SU-DHL-6 (cell line): ENCODE measurements around the gene RTF2.

ENCODE experiments used
- H2AFZ ChIP-seq: fragments of 200-600 bp; sonication (generic); 2 replicates; pipeline ENCODE4 v1.6.1; 2014; ENCODE audit warnings: low read depth, mild to moderate bottlenecking, moderate library complexity, mixed read lengths, antibody characterized with exemption, low read length; ENCODE audit not compliant: severe bottlenecking
- H3F3A ChIP-seq: fragments of 200-600 bp; shearing (Covaris generic); 2 replicates; pipeline ENCODE4 v1.6.0; 2016; ENCODE audit warnings: antibody characterized with exemption, mild to moderate bottlenecking; ENCODE audit not compliant: insufficient read depth
- H3K27ac ChIP-seq: fragments of 200-600 bp; sonication (generic); 2 replicates; pipeline ENCODE4 v1.5.1; 2016; ENCODE audit warnings: low read depth, mild to moderate bottlenecking, low read length, moderate library complexity, mixed read lengths
- H3K27me3 ChIP-seq: fragments of 200-600 bp; sonication (generic), shearing (Covaris generic); 2 replicates; pipeline ENCODE4 v1.6.0; 2014; ENCODE audit warnings: mild to moderate bottlenecking, low read length
- H3K36me3 ChIP-seq: fragments of 200-600 bp; sonication (generic); 2 replicates; pipeline ENCODE4 v1.6.1; 2014; ENCODE audit warnings: mild to moderate bottlenecking, low read length, mixed read lengths
- H3K4me2 ChIP-seq: fragments of 300-600, 200-600 bp; shearing (Covaris generic), sonication (generic); 2 replicates; pipeline ENCODE4 v1.6.0; 2014; ENCODE audit warnings: low read length, low read depth, mild to moderate bottlenecking; ENCODE audit not compliant: poor library complexity, severe bottlenecking
- H3K4me3 ChIP-seq: fragments of 200-600 bp; sonication (generic); 2 replicates; pipeline ENCODE4 v1.5.1; 2014; ENCODE audit warnings: antibody characterized with exemption, low read length, mild to moderate bottlenecking, mixed read lengths; ENCODE audit not compliant: insufficient read depth, poor library complexity, severe bottlenecking
- H3K79me2 ChIP-seq: fragments of 200-600 bp; sonication (generic); 2 replicates; pipeline ENCODE4 v1.6.1; 2014; ENCODE audit warnings: mild to moderate bottlenecking, low read length, moderate library complexity; ENCODE audit not compliant: insufficient read depth
- H3K9ac ChIP-seq: fragments of 200-600 bp; sonication (generic); 2 replicates; pipeline ENCODE4 v1.7.0; 2014; ENCODE audit warnings: mild to moderate bottlenecking, low read length
- H3K9me2 ChIP-seq: fragments of 200-600 bp; sonication (generic); replicated peaks from 2 replicates; pipeline ENCODE4 v1.6.1; 2014; ENCODE audit warnings: low read length; ENCODE audit not compliant: insufficient read depth
- H3K9me3 ChIP-seq: fragments of 200-600 bp; sonication (generic); 2 replicates; pipeline ENCODE4 v1.6.1; 2014; ENCODE audit warnings: low read length, mixed read lengths; ENCODE audit not compliant: insufficient read depth
- H4K20me1 ChIP-seq: fragments of 200-600 bp; sonication (generic); 2 replicates; pipeline ENCODE4 v1.6.1; 2014; ENCODE audit warnings: low read depth, mild to moderate bottlenecking, antibody characterized with exemption, low read length, moderate library complexity, mixed read lengths
- EZH2phosphoT487 ChIP-seq: fragments of 200-600 bp; sonication (generic), shearing (Covaris generic); conservative IDR thresholded peaks from 2 replicates; pipeline ENCODE4 v1.6.1; 2018; ENCODE audit warnings: mild to moderate bottlenecking, antibody characterized with exemption, low read length, moderate library complexity, mixed read lengths
- TF ChIP-seq, protein P1 (sequence below): fragments of 200-600 bp; sonication (generic); IDR thresholded peaks from one replicate; pipeline ENCODE4 v1.5.1; 2017; ENCODE audit warnings: antibody characterized with exemption, mild to moderate bottlenecking, low read length, moderate library complexity; ENCODE audit not compliant: insufficient read depth, poor library complexity, severe bottlenecking

The RTF2 gene

DNA sequence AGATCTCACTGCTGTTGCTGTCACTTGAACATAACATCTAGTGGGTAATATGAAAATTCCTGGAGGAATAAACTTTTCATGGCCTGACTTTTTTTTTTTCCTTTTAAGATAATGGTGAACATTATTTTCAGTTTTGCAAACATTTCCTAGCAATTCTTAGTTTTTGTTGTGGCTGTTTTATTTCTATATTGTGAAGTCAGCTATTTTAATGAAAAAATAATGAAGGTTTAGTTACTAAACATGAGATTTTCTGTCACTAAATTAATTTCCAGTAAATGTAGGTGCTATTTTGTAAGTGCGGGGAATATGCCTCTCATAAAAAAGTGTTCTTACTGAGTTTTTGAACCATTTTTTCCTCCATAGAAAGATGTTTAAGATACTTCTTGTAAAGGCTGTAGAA is 32.7 kb downstream of the RTF2 start:
- TF ChIP-seq, protein P1, sequence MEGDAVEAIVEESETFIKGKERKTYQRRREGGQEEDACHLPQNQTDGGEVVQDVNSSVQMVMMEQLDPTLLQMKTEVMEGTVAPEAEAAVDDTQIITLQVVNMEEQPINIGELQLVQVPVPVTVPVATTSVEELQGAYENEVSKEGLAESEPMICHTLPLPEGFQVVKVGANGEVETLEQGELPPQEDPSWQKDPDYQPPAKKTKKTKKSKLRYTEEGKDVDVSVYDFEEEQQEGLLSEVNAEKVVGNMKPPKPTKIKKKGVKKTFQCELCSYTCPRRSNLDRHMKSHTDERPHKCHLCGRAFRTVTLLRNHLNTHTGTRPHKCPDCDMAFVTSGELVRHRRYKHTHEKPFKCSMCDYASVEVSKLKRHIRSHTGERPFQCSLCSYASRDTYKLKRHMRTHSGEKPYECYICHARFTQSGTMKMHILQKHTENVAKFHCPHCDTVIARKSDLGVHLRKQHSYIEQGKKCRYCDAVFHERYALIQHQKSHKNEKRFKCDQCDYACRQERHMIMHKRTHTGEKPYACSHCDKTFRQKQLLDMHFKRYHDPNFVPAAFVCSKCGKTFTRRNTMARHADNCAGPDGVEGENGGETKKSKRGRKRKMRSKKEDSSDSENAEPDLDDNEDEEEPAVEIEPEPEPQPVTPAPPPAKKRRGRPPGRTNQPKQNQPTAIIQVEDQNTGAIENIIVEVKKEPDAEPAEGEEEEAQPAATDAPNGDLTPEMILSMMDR: no peak
- TF ChIP-seq EZH2phosphoT487: no peak
- no peak overlapping the region for H3K4me3 ChIP-seq
- no peak overlapping the region for H2AFZ ChIP-seq
- no peak overlapping the region for H3K27ac ChIP-seq
- no peaks in the 10 kb centered on the region for H3F3A ChIP-seq
- 0 out of 2 replicates have a peak, but pooled peaks cover 4% of the 10 kb centered on the region for H4K20me1 ChIP-seq
- no peaks in the 10 kb centered on the region for H3K9me3 ChIP-seq
- H3K27me3 ChIP-seq: no peaks in the 10 kb centered on the region
- H3K36me3 ChIP-seq: 0 out of 2 replicates have a peak, but pooled peaks cover 3% of the 10 kb centered on the region
- no peak overlapping the region for H3K9ac ChIP-seq
- H3K9me2 ChIP-seq: no peaks in the 10 kb centered on the region
- no peak overlapping the region for H3K4me2 ChIP-seq
- H3K79me2 ChIP-seq: no peaks in the 10 kb centered on the region; the same call in 1 of the 2 replicates

DNA sequence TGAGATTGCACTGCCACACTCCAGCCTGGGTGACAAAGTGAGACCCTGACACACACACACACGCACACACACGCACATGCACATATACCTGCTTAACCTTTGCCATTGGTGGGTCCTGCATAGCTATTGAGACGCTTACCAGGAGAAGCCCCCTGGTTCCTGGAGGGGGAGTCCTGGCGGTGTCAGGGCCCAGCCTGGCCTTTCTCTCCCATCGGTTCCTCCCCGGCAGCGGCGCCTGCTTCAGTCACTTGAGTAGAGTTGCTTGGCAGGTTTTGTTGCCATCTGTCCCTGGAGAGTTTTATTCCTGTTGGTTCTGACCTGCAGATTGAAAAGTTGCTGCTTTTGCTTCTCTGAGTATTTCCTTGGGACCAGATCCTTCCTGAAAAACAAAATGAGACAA is 35.5 kb downstream of the RTF2 start:
- TF ChIP-seq EZH2phosphoT487: no peak
- TF ChIP-seq, protein P1: no peak
- Histone ChIP-seq H3K79me2 (no peaks in the 10 kb centered on the region; the same call in 1 of the 2 replicates), H3K27ac (no peak overlapping the region), H3K36me3 (no peaks in the 10 kb centered on the region), H3K9ac (no peak overlapping the region), H3K4me2 (no peak overlapping the region), H2AFZ (no peak overlapping the region), H3K27me3 (no peaks in the 10 kb centered on the region), H3K9me3 (no peaks in the 10 kb centered on the region), H3K9me2 (no peaks in the 10 kb centered on the region), H4K20me1 (0 out of 2 replicates have a peak, but pooled peaks cover 4% of the 10 kb centered on the region), H3K4me3 (no peak overlapping the region), H3F3A (no peaks in the 10 kb centered on the region)

DNA sequence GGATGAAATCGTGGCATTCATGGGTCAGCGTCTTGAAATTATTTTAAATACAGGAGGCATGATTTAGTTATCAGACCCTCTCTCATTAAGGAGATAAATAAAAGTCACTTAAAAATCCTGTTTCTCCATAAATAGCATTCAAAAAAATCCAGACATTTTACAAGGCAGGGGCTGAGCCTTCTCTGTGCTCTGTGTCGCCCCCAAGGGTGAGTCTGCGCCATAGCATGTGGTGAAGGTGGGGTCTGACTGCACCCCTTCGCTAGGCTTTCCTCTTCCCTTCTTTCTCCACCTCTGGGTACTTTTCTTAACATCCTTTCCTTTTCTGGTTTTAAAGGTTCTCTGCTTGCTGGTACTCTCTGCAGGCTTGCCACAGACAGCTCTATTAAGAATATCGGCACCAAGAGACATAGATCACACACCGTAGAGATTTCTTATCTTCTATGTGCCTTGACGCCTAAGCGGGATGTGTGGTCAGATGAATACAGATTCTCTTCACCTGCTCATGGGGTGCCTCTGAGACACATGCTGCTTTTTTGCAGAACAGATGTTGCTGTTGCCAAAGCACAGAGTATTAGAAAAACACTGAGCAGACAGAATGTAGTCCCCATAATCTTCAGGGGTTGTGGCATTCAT is 36.1 kb downstream of the RTF2 start:
- Histone ChIP-seq H3K4me2 (no peak overlapping the region), H3K27ac (no peak overlapping the region), H4K20me1 (0 out of 2 replicates have a peak, but pooled peaks cover 4% of the 10 kb centered on the region), H3K36me3 (no peaks in the 10 kb centered on the region), H3K9ac (no peak overlapping the region), H3K79me2 (no peaks in the 10 kb centered on the region; the same call in 1 of the 2 replicates), H3K9me3 (no peaks in the 10 kb centered on the region), H3K4me3 (no peak overlapping the region), H3K9me2 (no peaks in the 10 kb centered on the region), H2AFZ (no peak overlapping the region), H3K27me3 (no peaks in the 10 kb centered on the region), H3F3A (no peaks in the 10 kb centered on the region)
- TF ChIP-seq, protein P1: peak; percentile 24
- no peak for TF ChIP-seq EZH2phosphoT487
